ENCODE results near the gene NF1.
A peak's percentile ranks its signal among the peaks of the same experiment; 100 is the strongest.
"Not testable (repeated sequence)": the region's sequence is repeated elsewhere in the genome, so short reads cannot be mapped to it uniquely, and the experiment has no call there.

The NF1 gene

DNA sequence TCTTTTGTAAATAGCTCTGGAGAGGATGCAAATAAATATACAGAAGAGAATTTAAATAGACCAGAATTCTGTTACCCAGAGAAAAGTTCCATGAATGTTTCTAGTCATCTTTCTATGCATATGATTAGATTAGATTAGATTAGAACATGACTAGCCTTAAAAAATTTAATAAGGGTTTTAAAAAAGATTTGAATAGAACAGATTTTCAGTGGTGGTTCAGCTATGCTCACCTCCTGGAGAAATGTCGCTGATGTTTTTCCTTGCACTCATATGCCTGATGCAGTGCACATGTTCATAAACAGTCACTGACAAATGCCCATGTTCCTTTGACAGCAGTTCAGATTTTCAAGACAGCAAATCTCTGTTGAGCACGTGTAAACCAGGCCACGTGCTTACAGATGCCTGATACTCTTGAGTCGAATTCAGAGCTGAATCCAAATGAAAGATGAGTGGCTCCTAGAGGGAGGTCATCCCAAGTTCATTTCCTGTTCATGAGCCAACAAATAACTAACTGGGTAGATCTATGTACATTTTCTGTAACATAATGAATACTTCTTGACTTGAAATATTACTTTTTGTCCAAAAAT is 276.8 kb downstream of the NF1 start:
- H3K36me3 ChIP-seq (ENCODE audit: control insufficient read depth, insufficient read depth, low read length), result peaks cover 7% of the 10 kb centered on the region; the same call in 1 of the 2 replicates
- H3K9ac ChIP-seq (ENCODE audit: low read depth, low read length), result no peak overlapping the region
- H3K27ac ChIP-seq (ENCODE audit: low read depth, low read length), result no peak overlapping the region
- no peaks in the 10 kb centered on the region for H3K27me3 ChIP-seq (ENCODE audit: control insufficient read depth, insufficient read depth, low read length)
- H3K4me1 ChIP-seq (ENCODE audit: control insufficient read depth, insufficient read depth, low read length), result peaks cover 28% of the 10 kb centered on the region
- no peak overlapping the region for H3K4me3 ChIP-seq (ENCODE audit: low read depth, low read length)
- H3K9me3 ChIP-seq (ENCODE audit: control insufficient read depth, insufficient read depth, low read length), result no peaks in the 10 kb centered on the region

DNA sequence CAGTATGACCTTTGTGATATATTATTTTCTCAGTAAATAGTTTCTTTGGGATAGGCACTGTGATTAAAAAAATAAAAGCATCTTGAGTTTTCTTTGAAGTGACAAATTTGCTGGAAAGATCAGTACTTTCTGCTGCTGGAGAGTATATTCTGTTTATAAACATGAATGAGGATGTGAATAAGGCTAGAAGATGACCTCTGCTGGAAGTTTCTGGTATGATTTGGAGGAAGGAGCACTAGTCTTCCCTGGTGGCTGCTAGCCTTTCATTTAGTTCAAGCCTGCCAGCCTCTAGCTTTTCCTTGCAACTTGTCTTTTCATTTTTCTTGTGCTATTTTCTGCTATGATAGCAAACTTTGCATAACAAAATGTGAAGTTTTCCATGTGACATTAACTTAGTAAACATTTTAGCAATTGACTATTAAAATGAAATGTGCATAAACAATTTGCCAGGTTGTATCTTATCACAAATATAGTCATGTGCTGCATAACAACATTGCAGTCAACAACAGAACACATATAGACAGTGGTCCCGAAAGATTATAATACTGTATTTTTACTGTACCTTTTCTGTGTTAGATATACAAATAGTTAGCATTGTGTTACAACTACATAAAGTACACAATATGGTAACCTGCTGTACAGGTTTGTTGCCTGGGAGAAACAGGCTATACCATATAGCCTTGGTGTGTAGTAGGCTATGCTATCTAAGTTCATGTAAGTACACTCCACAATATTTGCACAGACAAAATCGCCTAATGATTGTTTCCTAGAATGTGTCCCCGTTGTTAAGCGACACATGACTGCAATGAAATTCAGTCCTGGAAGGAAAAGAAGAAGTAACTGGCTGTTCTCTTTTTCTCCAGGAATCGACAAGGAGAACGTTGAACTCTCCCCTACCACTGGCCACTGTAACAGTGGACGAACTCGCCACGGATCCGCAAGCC is 278.6 kb downstream of the NF1 start:
- Histone ChIP-seq H3K27me3 (ENCODE audit: control insufficient read depth, insufficient read depth, low read length) (no peaks in the 10 kb centered on the region), H3K9ac (ENCODE audit: low read depth, low read length) (no peak overlapping the region), H3K4me1 (ENCODE audit: control insufficient read depth, insufficient read depth, low read length) (peaks cover 35% of the 10 kb centered on the region), H3K27ac (ENCODE audit: low read depth, low read length) (peak overlapping the region; percentile 3), H3K4me3 (ENCODE audit: low read depth, low read length) (no peak overlapping the region), H3K9me3 (ENCODE audit: control insufficient read depth, insufficient read depth, low read length) (no peaks in the 10 kb centered on the region), H3K36me3 (ENCODE audit: control insufficient read depth, insufficient read depth, low read length) (peaks cover 7% of the 10 kb centered on the region; the same call in 1 of the 2 replicates)

DNA sequence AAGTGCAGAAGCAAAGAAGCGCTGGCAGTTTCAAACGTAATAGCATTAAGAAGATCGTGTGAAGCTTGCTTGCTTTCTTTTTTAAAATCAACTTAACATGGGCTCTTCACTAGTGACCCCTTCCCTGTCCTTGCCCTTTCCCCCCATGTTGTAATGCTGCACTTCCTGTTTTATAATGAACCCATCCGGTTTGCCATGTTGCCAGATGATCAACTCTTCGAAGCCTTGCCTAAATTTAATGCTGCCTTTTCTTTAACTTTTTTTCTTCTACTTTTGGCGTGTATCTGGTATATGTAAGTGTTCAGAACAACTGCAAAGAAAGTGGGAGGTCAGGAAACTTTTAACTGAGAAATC is 279.3 kb downstream of the NF1 start:
- no peaks in the 10 kb centered on the region for H3K9me3 ChIP-seq (ENCODE audit: control insufficient read depth, insufficient read depth, low read length)
- no peaks in the 10 kb centered on the region for H3K27me3 ChIP-seq (ENCODE audit: control insufficient read depth, insufficient read depth, low read length)
- H3K27ac ChIP-seq (ENCODE audit: low read depth, low read length), result no peak overlapping the region
- H3K9ac ChIP-seq (ENCODE audit: low read depth, low read length), result no peak overlapping the region
- H3K36me3 ChIP-seq (ENCODE audit: control insufficient read depth, insufficient read depth, low read length), result peaks cover 7% of the 10 kb centered on the region; the same call in 1 of the 2 replicates
- H3K4me1 ChIP-seq (ENCODE audit: control insufficient read depth, insufficient read depth, low read length), result peaks cover 36% of the 10 kb centered on the region
- H3K4me3 ChIP-seq (ENCODE audit: low read depth, low read length), result no peak overlapping the region

DNA sequence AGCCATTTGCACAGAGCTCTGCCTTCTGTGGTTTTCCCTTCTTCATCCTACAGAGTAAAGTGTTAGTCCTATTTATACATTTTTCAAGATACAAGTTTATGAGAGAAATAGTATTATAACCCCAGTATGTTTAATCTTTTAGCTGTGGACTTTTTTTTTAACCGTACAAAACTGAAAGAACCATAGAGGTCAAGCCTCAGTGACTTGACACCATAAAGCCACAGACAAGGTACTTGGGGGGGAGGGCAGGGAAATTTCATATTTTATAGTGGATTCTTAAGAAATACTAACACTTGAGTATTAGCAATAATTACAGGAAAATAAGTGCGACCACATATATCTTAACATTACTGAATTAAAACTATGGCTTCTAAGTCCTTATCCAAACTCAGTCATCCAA is 279.7 kb downstream of the NF1 start:
- H3K9ac ChIP-seq (ENCODE audit: low read depth, low read length), result no peak overlapping the region
- no peaks in the 10 kb centered on the region for H3K9me3 ChIP-seq (ENCODE audit: control insufficient read depth, insufficient read depth, low read length)
- no peak overlapping the region for H3K27ac ChIP-seq (ENCODE audit: low read depth, low read length)

DNA sequence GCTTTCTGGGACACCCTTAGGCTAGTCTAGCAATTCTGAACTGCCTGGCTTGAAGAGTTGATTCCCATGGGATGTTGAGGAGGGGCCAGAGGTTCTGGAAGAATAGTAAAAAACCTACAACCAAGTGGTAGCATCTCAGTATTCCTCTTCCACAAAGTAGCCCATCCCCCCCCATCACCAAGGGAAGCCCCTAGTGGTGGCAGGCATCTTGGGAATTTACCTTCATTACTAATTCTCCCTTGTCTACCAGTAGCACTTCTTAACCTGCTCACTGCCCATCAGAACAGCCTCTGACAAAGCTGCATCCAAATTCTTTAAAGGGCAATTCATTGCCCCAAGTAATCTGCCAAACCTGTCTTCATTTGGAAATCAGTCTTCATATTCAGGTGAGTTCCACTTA is 283.9 kb downstream of the NF1 start:
- Histone ChIP-seq H3K27ac (ENCODE audit: low read depth, low read length) (no peak overlapping the region), H3K4me1 (ENCODE audit: control insufficient read depth, insufficient read depth, low read length) (peaks cover 27% of the 10 kb centered on the region), H3K4me3 (ENCODE audit: low read depth, low read length) (no peak overlapping the region), H3K9me3 (ENCODE audit: control insufficient read depth, insufficient read depth, low read length) (no peaks in the 10 kb centered on the region), H3K9ac (ENCODE audit: low read depth, low read length) (no peak overlapping the region), H3K27me3 (ENCODE audit: control insufficient read depth, insufficient read depth, low read length) (no peaks in the 10 kb centered on the region), H3K36me3 (ENCODE audit: control insufficient read depth, insufficient read depth, low read length) (peaks cover 7% of the 10 kb centered on the region; the same call in 1 of the 2 replicates)

More for the DNA sequence above, 279.7 kb downstream of the NF1 start:
- Histone ChIP-seq H3K36me3 (ENCODE audit: control insufficient read depth, insufficient read depth, low read length) (peaks cover 7% of the 10 kb centered on the region; the same call in 1 of the 2 replicates), H3K4me3 (ENCODE audit: low read depth, low read length) (no peak overlapping the region), H3K27me3 (ENCODE audit: control insufficient read depth, insufficient read depth, low read length) (no peaks in the 10 kb centered on the region), H3K4me1 (ENCODE audit: control insufficient read depth, insufficient read depth, low read length) (peaks cover 35% of the 10 kb centered on the region)

DNA sequence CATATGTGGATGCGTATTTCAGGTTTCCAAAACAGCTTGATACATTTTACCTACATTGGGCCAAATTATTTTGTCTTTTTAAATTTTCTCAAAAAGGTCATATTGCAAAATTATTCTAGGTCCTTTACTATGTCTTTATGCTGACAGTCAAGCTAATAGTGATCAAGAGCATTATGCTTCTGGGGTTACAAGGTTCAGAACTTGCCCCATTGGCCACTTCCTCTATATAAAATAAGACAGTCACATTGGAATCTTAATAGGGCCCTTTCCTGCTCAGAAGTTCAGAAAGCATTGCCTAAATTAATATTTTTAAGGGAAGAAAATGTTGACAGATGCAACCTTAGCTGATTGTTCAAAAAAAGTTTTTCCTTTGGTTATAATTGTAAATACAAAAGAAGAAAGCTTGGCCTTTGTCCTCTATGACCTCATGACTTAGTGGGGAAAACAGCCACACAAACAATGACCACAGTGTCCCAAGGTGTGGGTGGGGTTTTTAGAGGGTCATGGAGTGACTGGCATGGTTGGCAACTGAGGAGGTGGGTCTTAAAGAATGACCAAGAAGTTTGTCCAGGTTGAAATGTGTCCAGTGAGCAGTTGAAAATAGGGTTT is 284.9 kb downstream of the NF1 start:
- Histone ChIP-seq H3K27me3 (ENCODE audit: control insufficient read depth, insufficient read depth, low read length) (no peaks in the 10 kb centered on the region), H3K4me3 (ENCODE audit: low read depth, low read length) (no peak overlapping the region), H3K4me1 (ENCODE audit: control insufficient read depth, insufficient read depth, low read length) (peaks cover 27% of the 10 kb centered on the region), H3K36me3 (ENCODE audit: control insufficient read depth, insufficient read depth, low read length) (no peaks in the 10 kb centered on the region), H3K9me3 (ENCODE audit: control insufficient read depth, insufficient read depth, low read length) (no peaks in the 10 kb centered on the region), H3K9ac (ENCODE audit: low read depth, low read length) (no peak overlapping the region), H3K27ac (ENCODE audit: low read depth, low read length) (no peak overlapping the region)

DNA sequence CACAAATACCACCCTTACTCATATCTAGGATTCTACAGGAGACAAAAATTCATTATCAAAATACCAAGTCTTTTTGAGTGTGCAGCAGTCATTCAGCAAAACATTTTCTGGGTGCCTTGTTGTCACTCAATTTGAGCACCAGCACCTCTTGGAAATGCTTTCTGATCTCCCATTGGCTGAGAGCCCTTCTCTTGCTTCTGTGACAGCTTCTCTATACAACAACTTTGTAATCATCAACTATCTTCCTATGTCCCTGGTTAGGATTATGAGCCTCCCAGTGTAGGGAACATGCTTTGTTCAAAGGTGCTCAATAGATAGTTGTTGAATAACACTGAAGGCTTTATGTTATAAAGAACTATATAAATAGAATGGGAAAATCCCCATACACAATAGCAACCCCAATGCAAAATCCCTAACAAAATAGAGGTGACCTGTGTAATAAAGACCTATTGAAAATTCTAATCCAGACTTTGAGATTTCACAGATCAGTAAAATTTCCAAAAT is 286.4 kb downstream of the NF1 start:
- H3K27me3 ChIP-seq (ENCODE audit: control insufficient read depth, insufficient read depth, low read length), result no peaks in the 10 kb centered on the region
- H3K9ac ChIP-seq (ENCODE audit: low read depth, low read length), result no peak overlapping the region
- H3K4me3 ChIP-seq (ENCODE audit: low read depth, low read length), result no peak overlapping the region
- H3K9me3 ChIP-seq (ENCODE audit: control insufficient read depth, insufficient read depth, low read length), result no peaks in the 10 kb centered on the region
- no peaks in the 10 kb centered on the region for H3K36me3 ChIP-seq (ENCODE audit: control insufficient read depth, insufficient read depth, low read length)
- no peak overlapping the region for H3K27ac ChIP-seq (ENCODE audit: low read depth, low read length)
- peaks cover 17% of the 10 kb centered on the region for H3K4me1 ChIP-seq (ENCODE audit: control insufficient read depth, insufficient read depth, low read length)

DNA sequence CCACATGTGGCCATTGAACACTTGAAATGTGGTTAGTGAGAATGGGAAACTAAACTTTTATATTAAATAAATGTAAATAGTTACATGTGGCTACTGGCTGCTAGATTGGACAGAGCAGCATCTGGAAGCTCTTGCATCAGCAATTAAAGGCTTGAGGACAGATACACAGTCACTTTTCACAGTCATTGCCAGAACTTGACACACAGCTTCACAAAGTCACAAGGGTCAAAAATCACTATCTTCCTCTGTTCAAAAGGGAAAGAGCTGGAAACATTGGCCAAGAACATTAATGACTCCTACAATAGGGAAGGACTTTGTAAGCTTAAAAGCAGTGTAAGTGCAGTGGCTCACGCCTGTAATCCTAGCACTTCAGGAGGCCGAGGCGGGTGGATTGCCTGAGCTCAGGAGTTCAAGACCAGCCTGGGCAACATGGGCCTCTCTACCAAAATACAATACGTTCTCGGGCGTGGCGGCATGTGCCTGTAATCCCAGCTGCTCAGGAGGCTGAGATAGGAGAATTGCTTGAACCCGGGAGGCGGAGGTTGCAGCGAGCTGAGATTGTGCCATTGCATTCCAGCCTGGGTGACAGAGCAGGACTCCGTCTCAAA is 288.0 kb downstream of the NF1 start:
- not testable (repeated sequence) for H3K9ac ChIP-seq (ENCODE audit: low read depth, low read length); H3K27ac ChIP-seq (ENCODE audit: low read depth, low read length); H3K4me3 ChIP-seq (ENCODE audit: low read depth, low read length); H3K27me3 ChIP-seq (ENCODE audit: control insufficient read depth, insufficient read depth, low read length); H3K9me3 ChIP-seq (ENCODE audit: control insufficient read depth, insufficient read depth, low read length); H3K36me3 ChIP-seq (ENCODE audit: control insufficient read depth, insufficient read depth, low read length); H3K4me1 ChIP-seq (ENCODE audit: control insufficient read depth, insufficient read depth, low read length)

DNA sequence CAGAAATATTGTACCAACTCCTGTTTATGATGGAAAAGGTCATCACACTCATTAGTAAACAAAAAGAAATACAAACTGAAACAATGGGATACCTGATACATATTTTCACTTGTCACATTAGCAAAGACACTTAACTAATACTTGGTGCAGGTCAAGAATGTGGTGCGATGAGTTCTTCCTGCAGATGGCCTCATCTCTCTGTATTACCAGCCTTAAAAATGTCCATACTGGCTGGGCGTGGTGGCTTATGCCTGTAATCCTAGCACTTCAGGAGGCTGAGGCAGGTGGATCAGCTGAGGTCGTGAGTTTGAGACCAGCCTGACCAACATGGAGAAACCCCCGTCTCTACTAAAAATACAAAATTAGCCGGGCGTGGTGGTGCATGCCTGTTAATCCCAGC is 288.7 kb downstream of the NF1 start:
- H3K4me3 ChIP-seq (ENCODE audit: low read depth, low read length); H3K36me3 ChIP-seq (ENCODE audit: control insufficient read depth, insufficient read depth, low read length); H3K27ac ChIP-seq (ENCODE audit: low read depth, low read length); H3K4me1 ChIP-seq (ENCODE audit: control insufficient read depth, insufficient read depth, low read length); H3K9ac ChIP-seq (ENCODE audit: low read depth, low read length); H3K27me3 ChIP-seq (ENCODE audit: control insufficient read depth, insufficient read depth, low read length); H3K9me3 ChIP-seq (ENCODE audit: control insufficient read depth, insufficient read depth, low read length): not testable (repeated sequence)

DNA sequence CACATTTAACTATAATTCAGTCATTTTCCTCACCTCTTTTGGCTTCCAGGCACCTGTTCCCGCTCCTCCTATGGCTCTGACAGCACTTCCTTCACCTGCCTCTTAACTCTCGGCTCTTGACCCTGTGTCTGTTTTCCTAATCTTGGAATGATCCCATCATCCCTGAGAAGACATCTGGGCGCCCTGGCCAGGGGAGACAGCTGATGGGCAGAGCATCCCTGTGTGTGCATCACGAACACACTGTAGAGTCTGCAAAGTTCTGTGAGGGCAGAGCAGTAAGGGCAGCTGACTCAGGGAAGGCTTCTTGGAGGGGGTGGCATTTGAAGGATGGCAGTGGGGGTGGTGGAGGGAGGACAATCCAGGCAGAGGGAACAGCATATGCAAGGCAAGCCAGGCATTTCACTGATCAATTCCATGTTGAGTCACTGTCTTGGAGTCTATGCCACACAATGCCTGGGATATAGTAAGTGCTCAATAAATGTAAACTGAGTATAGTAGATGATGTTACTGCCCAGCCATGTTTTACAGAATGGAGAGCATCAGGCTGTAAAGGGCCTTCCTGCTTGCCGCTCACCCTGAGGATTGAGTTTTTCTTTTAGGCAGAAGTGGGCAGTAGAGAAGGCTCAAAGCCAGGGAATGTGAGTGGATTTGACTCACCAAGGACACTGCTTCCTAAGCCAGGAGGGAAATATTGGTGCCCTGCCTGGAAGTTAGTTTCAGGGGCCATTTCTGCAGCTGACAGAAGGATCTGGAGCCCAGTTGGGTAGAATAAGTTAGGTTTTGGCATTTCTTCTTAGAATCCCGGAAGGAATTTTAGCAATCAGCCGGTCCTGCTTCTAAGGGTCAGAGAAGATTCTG is 290.9 kb downstream of the NF1 start:
- no peak overlapping the region for H3K27ac ChIP-seq (ENCODE audit: low read depth, low read length)
- peaks cover 7% of the 10 kb centered on the region for H3K4me1 ChIP-seq (ENCODE audit: control insufficient read depth, insufficient read depth, low read length)
- no peaks in the 10 kb centered on the region for H3K9me3 ChIP-seq (ENCODE audit: control insufficient read depth, insufficient read depth, low read length)
- no peak overlapping the region for H3K4me3 ChIP-seq (ENCODE audit: low read depth, low read length)
- H3K36me3 ChIP-seq (ENCODE audit: control insufficient read depth, insufficient read depth, low read length), result no peaks in the 10 kb centered on the region
- no peak overlapping the region for H3K9ac ChIP-seq (ENCODE audit: low read depth, low read length)
- H3K27me3 ChIP-seq (ENCODE audit: control insufficient read depth, insufficient read depth, low read length), result peaks cover 16% of the 10 kb centered on the region

Data from HUES48 (cell line).